Karpas-422 (cell line): ENCODE measurements around the gene VSIG10L2. TPM values are rescaled to one million over a fixed set of nuclear protein-coding genes. Genes with fewer than 3 reads are reported as not detected.
"Not testable (repeated sequence)": the region's sequence is repeated elsewhere in the genome, so short reads cannot be mapped to it uniquely, and the experiment has no call there.

Source experiments
- DNase-seq: peaks from one replicate; pipeline ENCODE4 v3.0.0-alpha.2; 2015
- H2AFZ ChIP-seq: fragments of 200-600 bp; sonication (generic); 2 replicates; pipeline ENCODE4 v1.6.1; 2014; ENCODE audit warnings: antibody characterized with exemption, low read length, mixed read lengths
- H3K27ac ChIP-seq: fragments of 200-600 bp; sonication (generic); 2 replicates; pipeline ENCODE4 v1.5.1; 2014; ENCODE audit warnings: mild to moderate bottlenecking, low read length, moderate library complexity
- H3K27me3 ChIP-seq: fragments of 200-600 bp; sonication (generic); 2 replicates; pipeline ENCODE4 v1.6.1; 2014; ENCODE audit warnings: low read length, mixed read lengths
- H3K36me3 ChIP-seq: fragments of 200-600 bp; sonication (generic); 2 replicates; pipeline ENCODE4 v1.6.1; 2014; ENCODE audit warnings: low read length, mixed read lengths; ENCODE audit not compliant: insufficient read depth
- H3K4me1 ChIP-seq: fragments of 200-600 bp; sonication (generic); 2 replicates; pipeline ENCODE4 v1.6.1; 2014; ENCODE audit warnings: mild to moderate bottlenecking, low read length, mixed read lengths
- H3K4me2 ChIP-seq: fragments of 200-600 bp; sonication (generic); 2 replicates; pipeline ENCODE4 v1.6.1; 2014; ENCODE audit warnings: low read length, low read depth, mild to moderate bottlenecking; ENCODE audit not compliant: poor library complexity, severe bottlenecking
- H3K4me3 ChIP-seq: fragments of 200-600 bp; sonication (generic); 2 replicates; pipeline ENCODE4 v1.5.1; 2014; ENCODE audit warnings: mild to moderate bottlenecking, antibody characterized with exemption, low read length, mixed read lengths
- H3K79me2 ChIP-seq: fragments of 200-600 bp; sonication (generic); 2 replicates; pipeline ENCODE4 v1.6.1; 2014; ENCODE audit warnings: mild to moderate bottlenecking, low read length, mixed read lengths
- H3K9ac ChIP-seq: fragments of 200-600 bp; sonication (generic); 2 replicates; pipeline ENCODE4 v1.6.0; 2014; ENCODE audit warnings: low read length
- H3K9me2 ChIP-seq: fragments of 200-600 bp; sonication (generic), shearing (Covaris generic); replicated peaks from 2 replicates; pipeline ENCODE4 v1.6.0; 2014; ENCODE audit warnings: mild to moderate bottlenecking, low read length, moderate library complexity; ENCODE audit not compliant: insufficient read depth
- H3K9me3 ChIP-seq: fragments of 300-700, 200-600 bp; sonication (generic); 2 replicates; pipeline ENCODE4 v1.6.1; 2014; ENCODE audit warnings: low read length, mixed read lengths
- H4K20me1 ChIP-seq: fragments of 200-600 bp; sonication (generic); 2 replicates; pipeline ENCODE4 v1.6.1; 2014; ENCODE audit warnings: mild to moderate bottlenecking, antibody characterized with exemption, low read length, low read depth; ENCODE audit not compliant: insufficient read depth
- total RNA-seq: library from RNA; depleted of rRNA; stranded (reverse); fragments of >200 nt; shearing (Covaris generic); gene quantifications from 2 replicates; pipeline ENCODE4 v1.2.3, GENCODE V29; 2014; ENCODE audit warnings: low replicate concordance

The VSIG10L2 gene
- total RNA-seq, 1 experiment from 2014 or later: not detected

DNA sequence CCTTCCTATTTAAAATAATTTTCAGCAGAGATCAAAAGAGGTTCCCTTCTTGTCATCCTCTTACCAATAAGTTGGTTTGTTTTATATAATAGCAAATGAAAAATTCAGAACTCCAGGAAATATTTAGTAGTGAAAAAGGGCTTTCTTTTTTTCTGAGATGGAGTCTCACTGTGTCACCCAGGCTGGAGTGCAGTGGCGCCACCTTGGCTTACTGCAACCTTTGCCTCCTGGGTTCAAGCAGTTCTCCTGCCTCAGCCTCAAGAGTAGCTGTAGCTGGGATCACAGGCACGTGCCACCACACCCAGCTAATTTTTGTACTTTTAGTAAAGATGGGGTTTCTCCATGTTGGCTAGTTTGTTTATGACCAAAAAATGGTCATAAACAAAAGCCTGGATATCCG is 31.2 kb upstream of the VSIG10L2 start:
- not testable (repeated sequence) for H2AFZ ChIP-seq, H3K27me3 ChIP-seq, DNase-seq, H3K4me2 ChIP-seq, H3K27ac ChIP-seq, H3K9me2 ChIP-seq, H4K20me1 ChIP-seq, H3K36me3 ChIP-seq, H3K9ac ChIP-seq, H3K4me1 ChIP-seq, H3K9me3 ChIP-seq, H3K4me3 ChIP-seq, H3K79me2 ChIP-seq

GRCh38 chr11:125916683-125917347 is 29.0 kb upstream of the VSIG10L2 start:
- H3K27ac ChIP-seq: no peak overlapping the region
- no peaks in the 10 kb centered on the region for H3K9me3 ChIP-seq
- no peak overlapping the region for H3K4me3 ChIP-seq
- DNase-seq: no peak
- no peak overlapping the region for H3K4me2 ChIP-seq
- no peaks in the 10 kb centered on the region for H3K36me3 ChIP-seq
- H3K9ac ChIP-seq: no peak overlapping the region
- no peaks in the 10 kb centered on the region for H4K20me1 ChIP-seq
- no peaks in the 10 kb centered on the region for H3K27me3 ChIP-seq
- H3K4me1 ChIP-seq: no peaks in the 10 kb centered on the region
- H3K9me2 ChIP-seq: no peaks in the 10 kb centered on the region
- no peak overlapping the region for H2AFZ ChIP-seq
- no peaks in the 10 kb centered on the region for H3K79me2 ChIP-seq

GRCh38 chr11:125918140-125918840 is 27.6 kb upstream of the VSIG10L2 start:
- DNase-seq: no peak
- H3K9me2 ChIP-seq: no peaks in the 10 kb centered on the region
- no peak overlapping the region for H2AFZ ChIP-seq

DNA sequence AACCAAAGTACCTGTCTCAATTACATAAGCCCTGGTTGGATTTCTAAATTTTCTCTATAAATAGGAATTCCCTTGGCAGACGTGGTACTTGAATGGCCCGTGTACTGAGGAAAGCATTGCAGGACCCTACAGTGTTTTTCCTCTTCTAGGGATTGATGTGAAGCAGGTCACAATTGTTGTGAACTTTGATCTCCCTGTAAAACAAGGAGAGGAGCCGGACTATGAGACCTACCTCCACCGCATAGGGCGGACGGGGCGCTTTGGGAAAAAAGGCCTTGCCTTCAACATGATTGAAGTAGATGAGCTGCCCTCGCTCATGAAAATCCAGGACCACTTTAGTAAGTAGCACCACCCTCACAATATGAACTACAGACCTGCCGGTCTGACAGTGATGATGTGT is 24.8 kb upstream of the VSIG10L2 start:
- no peak for DNase-seq
- Histone ChIP-seq H3K4me3 (no peak overlapping the region), H4K20me1 (no peaks in the 10 kb centered on the region), H3K4me1 (no peaks in the 10 kb centered on the region), H3K79me2 (no peaks in the 10 kb centered on the region), H3K27ac (no peak overlapping the region), H3K36me3 (no peaks in the 10 kb centered on the region), H3K27me3 (no peaks in the 10 kb centered on the region), H3K9ac (no peak overlapping the region), H2AFZ (no peak overlapping the region), H3K9me3 (no peaks in the 10 kb centered on the region), H3K9me2 (no peaks in the 10 kb centered on the region), H3K4me2 (no peak overlapping the region)

More at GRCh38 chr11:125918140-125918840, 27.6 kb upstream of the VSIG10L2 start:
- Histone ChIP-seq H4K20me1 (no peaks in the 10 kb centered on the region), H3K4me1 (no peaks in the 10 kb centered on the region), H3K4me3 (no peak overlapping the region), H3K9me3 (no peaks in the 10 kb centered on the region), H3K27ac (no peak overlapping the region), H3K9ac (no peak overlapping the region), H3K79me2 (no peaks in the 10 kb centered on the region), H3K27me3 (no peaks in the 10 kb centered on the region), H3K36me3 (no peaks in the 10 kb centered on the region), H3K4me2 (no peak overlapping the region)

DNA sequence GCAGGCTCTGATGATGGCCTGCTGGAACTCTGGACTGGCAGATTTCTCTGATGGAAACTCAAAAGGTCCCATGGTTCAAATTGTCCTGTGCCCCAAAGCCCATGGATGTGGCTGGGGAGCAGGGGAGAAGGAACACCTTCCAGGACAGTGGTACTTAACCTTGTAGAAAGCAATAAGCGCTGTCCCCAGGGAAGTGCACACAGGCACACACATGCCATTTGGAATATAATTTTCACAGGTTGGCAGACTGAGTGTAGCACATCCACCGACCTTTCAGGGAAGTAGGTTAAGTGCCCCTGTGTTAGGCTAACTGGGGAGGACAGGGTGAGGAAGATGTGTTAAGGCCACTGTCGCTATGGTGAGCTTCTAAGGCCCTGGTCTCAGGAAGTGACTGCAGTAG is 23.7 kb upstream of the VSIG10L2 start:
- Histone ChIP-seq H3K4me2 (no peak overlapping the region), H2AFZ (no peak overlapping the region)
- no peak for DNase-seq

GRCh38 chr11:125923012-125923579 is 22.7 kb upstream of the VSIG10L2 start:
- peak; percentile 86 for DNase-seq
- H4K20me1 ChIP-seq: no peaks in the 10 kb centered on the region
- no peak overlapping the region for H3K27ac ChIP-seq
- H3K9ac ChIP-seq: no peak overlapping the region
- H3K4me2 ChIP-seq: no peak overlapping the region
- H3K4me3 ChIP-seq: no peak overlapping the region
- H2AFZ ChIP-seq: no peak overlapping the region
- H3K27me3 ChIP-seq: no peaks in the 10 kb centered on the region
- H3K36me3 ChIP-seq: no peaks in the 10 kb centered on the region
- no peaks in the 10 kb centered on the region for H3K79me2 ChIP-seq
- no peaks in the 10 kb centered on the region for H3K9me2 ChIP-seq
- no peaks in the 10 kb centered on the region for H3K9me3 ChIP-seq
- no peaks in the 10 kb centered on the region for H3K4me1 ChIP-seq

More for the DNA sequence above, 23.7 kb upstream of the VSIG10L2 start:
- Histone ChIP-seq H3K4me1 (no peaks in the 10 kb centered on the region), H3K27me3 (no peaks in the 10 kb centered on the region), H3K4me3 (no peak overlapping the region), H3K79me2 (no peaks in the 10 kb centered on the region), H3K9me3 (no peaks in the 10 kb centered on the region), H3K9ac (no peak overlapping the region), H4K20me1 (no peaks in the 10 kb centered on the region), H3K27ac (no peak overlapping the region), H3K9me2 (no peaks in the 10 kb centered on the region), H3K36me3 (no peaks in the 10 kb centered on the region)

- no peak for DNase-seq
- Histone ChIP-seq H3K27me3 (no peaks in the 10 kb centered on the region), H3K4me2 (no peak overlapping the region), H4K20me1 (no peaks in the 10 kb centered on the region), H3K36me3 (no peaks in the 10 kb centered on the region), H3K4me1 (no peaks in the 10 kb centered on the region), H2AFZ (no peak overlapping the region), H3K79me2 (no peaks in the 10 kb centered on the region), H3K9me3 (no peaks in the 10 kb centered on the region), H3K27ac (no peak overlapping the region), H3K9me2 (no peaks in the 10 kb centered on the region), H3K9ac (no peak overlapping the region), H3K4me3 (no peak overlapping the region)
Observed at GRCh38 chr11:125923633-125924032, 22.2 kb upstream of the VSIG10L2 start.

DNA sequence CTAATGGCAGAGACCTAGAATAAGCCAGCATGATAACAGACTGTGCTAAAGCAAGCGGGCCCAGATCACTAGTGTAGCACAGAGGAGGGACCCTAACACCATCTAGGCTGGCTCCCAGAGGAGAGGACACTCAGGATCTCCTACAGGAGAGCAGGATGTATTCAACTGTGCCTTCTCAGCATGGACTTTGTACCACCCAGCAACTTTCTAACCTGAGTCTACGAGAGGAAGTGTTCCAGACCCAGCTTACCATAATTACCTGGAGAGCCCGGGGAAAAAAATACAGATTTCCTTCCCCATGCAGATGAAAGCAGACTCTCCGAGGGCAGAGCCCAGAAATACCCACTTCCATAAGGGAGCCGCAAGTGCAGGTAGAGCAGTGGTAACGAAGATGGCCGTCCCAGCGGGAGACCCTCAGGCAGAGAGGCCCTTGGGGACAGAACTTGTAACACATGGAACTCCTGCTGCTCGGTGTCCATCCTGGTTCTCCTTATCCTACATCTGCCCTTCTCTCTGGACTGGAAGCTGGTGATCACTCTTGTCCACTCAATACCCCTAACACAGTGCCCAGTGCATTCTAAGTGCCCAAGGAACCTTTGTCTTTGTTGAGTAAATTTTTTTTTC is 21.3 kb upstream of the VSIG10L2 start:
- H3K79me2 ChIP-seq: no peaks in the 10 kb centered on the region
- H3K36me3 ChIP-seq: no peaks in the 10 kb centered on the region
- H2AFZ ChIP-seq: no peak overlapping the region
- H3K27me3 ChIP-seq: no peaks in the 10 kb centered on the region
- no peaks in the 10 kb centered on the region for H3K4me1 ChIP-seq
- H3K4me2 ChIP-seq: no peak overlapping the region
- no peak overlapping the region for H3K9ac ChIP-seq
- no peaks in the 10 kb centered on the region for H4K20me1 ChIP-seq
- no peaks in the 10 kb centered on the region for H3K9me2 ChIP-seq
- no peak overlapping the region for H3K27ac ChIP-seq
- no peak overlapping the region for H3K4me3 ChIP-seq
- DNase-seq: no peak
- no peaks in the 10 kb centered on the region for H3K9me3 ChIP-seq
